Measurements from ENCODE around the gene IDH1. TPM values are rescaled to one million over a fixed set of nuclear protein-coding genes. Genes with fewer than 3 reads are reported as not detected.
A peak's percentile ranks its signal among the peaks of the same experiment; 100 is the strongest.
"Not testable (repeated sequence)": the region's sequence is repeated elsewhere in the genome, so short reads cannot be mapped to it uniquely, and the experiment has no call there.

IDH1 gene
- total and polyA plus RNA-seq, 8 donors: 14.2 to 57.8 (median 35.2) TPM

DNA sequence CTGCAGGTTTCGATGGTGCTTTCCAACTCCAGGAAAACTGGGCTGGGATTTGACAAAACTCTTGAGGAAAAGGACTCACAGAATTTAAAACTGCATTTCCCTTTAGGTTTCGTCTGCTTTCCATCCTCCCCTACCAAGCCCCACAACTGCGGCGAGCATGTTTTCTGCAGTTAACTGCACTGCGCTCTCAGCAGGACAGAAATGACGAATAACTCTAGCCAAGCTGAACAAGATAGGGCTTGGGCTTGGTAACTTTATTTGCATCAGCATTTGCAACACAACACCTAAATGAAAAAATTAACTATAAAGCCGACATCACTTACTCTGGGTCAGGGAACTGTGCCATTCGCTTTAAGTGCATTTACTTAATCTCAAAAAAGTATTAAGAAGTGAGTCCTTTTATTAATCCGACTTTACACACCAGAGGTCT, 10.5 kb upstream of the IDH1 start:
- TF ChIP-seq CTCF (IDR thresholded peaks at IDR 0.05): no peak
- H3K4me3 ChIP-seq: peak overlapping the region; percentile 62 to 92 (median 84)
- FAIRE-seq (no peak), ATAC-seq (peak; percentile 38 to 59 (median 46)), DNase-seq (peak in 1 of 6 donors; percentile 21)
- H3K9me3 ChIP-seq: no peaks in the 10 kb centered on the region
- 3% methylated on average over 9 of the region's 9 CpGs for WGBS, 2 donors
- no peaks in the 10 kb centered on the region for H3K36me3 ChIP-seq
- no peaks in the 10 kb centered on the region for H3K27me3 ChIP-seq
- peaks cover 3 to 24% (median 15%) of the 10 kb centered on the region in 3 donors for H3K4me1 ChIP-seq
- peak overlapping the region; percentile 7 to 93 (median 64) for H3K27ac ChIP-seq
- intact Hi-C loops (cut with DNase I): no loop called here

- ATAC-seq; intact Hi-C loops (cut with DNase I): not testable (repeated sequence)
- H3K27ac ChIP-seq: peak overlapping the region in 3 of 4 donors; percentile 26 to 43 (median 41)
These were observed 2.3 kb upstream of the IDH1 start for GRCh38 chr2:208256849-208257813.

DNA sequence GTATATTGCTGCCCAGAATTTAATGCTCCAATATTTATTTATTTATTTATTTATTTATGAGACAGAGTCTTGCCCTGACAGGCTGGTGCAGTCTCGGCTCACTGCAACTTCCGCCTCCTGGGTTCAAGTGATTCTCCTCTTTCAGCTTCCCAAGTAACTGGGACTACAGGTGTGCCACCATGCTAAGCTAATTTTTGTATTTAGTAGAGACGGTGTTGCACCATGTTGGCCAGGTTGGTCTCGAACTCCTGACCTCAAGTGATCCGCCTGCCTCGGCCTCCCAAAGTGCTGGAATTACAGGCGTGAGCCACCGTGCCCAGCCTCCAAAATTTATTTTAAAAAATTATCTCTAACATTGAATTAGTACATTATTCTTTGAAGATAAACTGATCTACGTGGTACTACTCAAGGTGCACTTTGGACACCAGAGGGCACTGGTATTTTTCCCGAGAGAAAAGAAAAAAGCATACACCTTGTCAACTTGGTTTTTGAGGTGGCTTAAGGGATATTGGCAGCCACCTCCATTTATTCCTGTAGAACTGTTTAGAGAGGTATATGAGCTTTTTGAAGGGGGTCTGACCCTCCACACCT, 1.4 kb upstream of the IDH1 start:
- FAIRE-seq (no peak), ATAC-seq (no peak), DNase-seq (no peak)
- intact Hi-C loops (cut with DNase I): no loop called here
- Histone ChIP-seq H3K36me3 (no peaks in the 10 kb centered on the region), H3K4me1 (peaks cover 8 to 26% (median 16%) of the 10 kb centered on the region in 3 donors), H3K4me3 (no peak overlapping the region), H3K27me3 (no peaks in the 10 kb centered on the region), H3K27ac (peak overlapping the region in 1 of 4 donors; percentile 41), H3K9me3 (no peaks in the 10 kb centered on the region)
- 47 to 62% methylated on average over 10 of the region's 10 CpGs for WGBS, 2 donors
- no peak for TF ChIP-seq CTCF (IDR thresholded peaks at IDR 0.05)

More at GRCh38 chr2:208256849-208257813, 2.3 kb upstream of the IDH1 start:
- DNase-seq, FAIRE-seq, H3K9me3 ChIP-seq, H3K36me3 ChIP-seq, H3K4me3 ChIP-seq, H3K27me3 ChIP-seq: not testable (repeated sequence)
- 27 to 28% methylated on average over 12 of the region's 12 CpGs for WGBS, 2 donors
- peaks cover 8 to 22% (median 16%) of the 10 kb centered on the region in 3 donors for H3K4me1 ChIP-seq

DNA sequence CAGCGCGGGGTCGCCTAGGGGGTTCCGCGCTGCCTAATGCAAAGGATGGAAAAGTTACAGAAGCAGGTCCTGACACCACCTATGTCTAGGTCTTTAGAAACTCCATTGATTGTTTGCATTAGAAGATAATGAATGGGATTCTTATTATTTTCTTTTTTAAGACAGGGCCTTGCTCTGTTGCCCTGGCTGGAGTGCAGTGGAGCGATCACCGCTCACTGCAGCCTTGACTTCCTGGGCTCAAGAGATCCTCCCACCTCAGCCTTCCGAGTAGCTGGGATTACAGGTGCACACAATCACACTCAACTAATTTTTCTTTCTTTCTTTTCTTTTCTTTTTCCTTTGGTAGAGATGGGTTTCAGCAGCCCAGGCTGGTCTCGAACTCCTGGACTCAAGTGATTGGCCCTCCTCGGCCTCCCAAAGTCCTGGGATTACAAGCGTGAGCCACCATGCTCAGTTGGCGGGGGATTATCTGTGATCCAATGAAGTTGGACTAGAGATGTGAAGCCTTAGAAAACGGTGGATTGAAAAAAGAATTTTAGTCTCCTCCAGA, 761 bp upstream of the IDH1 start:
- H3K36me3 ChIP-seq: peaks cover 0 to 6% (median 0%) of the 10 kb centered on the region in 3 donors
- no peaks in the 10 kb centered on the region for H3K27me3 ChIP-seq
- H3K4me1 ChIP-seq: peaks cover 8 to 26% (median 16%) of the 10 kb centered on the region in 3 donors
- H3K4me3 ChIP-seq: peak overlapping the region; percentile 66 to 78 (median 72)
- WGBS, 2 donors: 31 to 38% methylated on average over 13 of the region's 13 CpGs
- TF ChIP-seq CTCF (IDR thresholded peaks at IDR 0.05): no peak
- no peaks in the 10 kb centered on the region for H3K9me3 ChIP-seq
- intact Hi-C loops (cut with DNase I): no loop called here
- FAIRE-seq (no peak), DNase-seq (no peak), ATAC-seq (no peak)
- H3K27ac ChIP-seq: peak overlapping the region; percentile 40 to 80 (median 64)

Measured in pancreas (tissue), 10 donors.